Neuronal stem cell (in vitro differentiated cells): ENCODE data around the gene FARP1.
A peak's percentile ranks its signal among the peaks of the same experiment; 100 is the strongest.

ENCODE experiments used
- DNase-seq: peaks from one replicate; pipeline ENCODE4 v3.0.0-alpha.2; 2013; ENCODE audit warnings: low spot score
- H2AFZ ChIP-seq: one replicate; pipeline ENCODE4 v1.6.1; 2013; ENCODE audit warnings: mild to moderate bottlenecking, low read length, inconsistent platforms
- H2AK5ac ChIP-seq: 2 replicates; pipeline ENCODE4 v1.6.1; 2013; ENCODE audit warnings: low read depth, mild to moderate bottlenecking, inconsistent platforms, low read length, moderate library complexity, mixed read lengths
- H2BK120ac ChIP-seq: 2 replicates; pipeline ENCODE4 v1.6.1; 2013; ENCODE audit warnings: low read depth, mild to moderate bottlenecking, inconsistent platforms, low read length, moderate library complexity, mixed read lengths
- H2BK12ac ChIP-seq: one replicate; pipeline ENCODE4 v1.6.1; 2013; ENCODE audit warnings: low read length, inconsistent platforms
- H2BK15ac ChIP-seq: 2 replicates; pipeline ENCODE4 v1.6.1; 2013; ENCODE audit warnings: mild to moderate bottlenecking, low read length, inconsistent platforms, mixed read lengths
- H2BK5ac ChIP-seq: one replicate; pipeline ENCODE4 v1.6.1; 2013; ENCODE audit warnings: inconsistent platforms, mild to moderate bottlenecking, low read length, moderate library complexity
- H3K14ac ChIP-seq: one replicate; pipeline ENCODE4 v1.6.1; 2013; ENCODE audit warnings: low read length, inconsistent platforms
- H3K18ac ChIP-seq: 2 replicates; pipeline ENCODE4 v1.6.1; 2013; ENCODE audit warnings: low read length, inconsistent platforms
- H3K23ac ChIP-seq: 2 replicates; pipeline ENCODE4 v1.6.1; 2013; ENCODE audit warnings: low read depth, mild to moderate bottlenecking, mixed read lengths, low read length, inconsistent platforms; ENCODE audit not compliant: poor library complexity
- H3K27ac ChIP-seq: replicated peaks from 3 replicates; pipeline ENCODE4 v1.5.1; 2013; ENCODE audit warnings: low read length, inconsistent platforms
- H3K27me3 ChIP-seq, 3 experiments: 2 replicates each; pipeline ENCODE4 v1.6.1; 2013; ENCODE audit warnings: low read length in 3 of 3, mild to moderate bottlenecking in 2 of 3, inconsistent platforms in 1 of 3, low read depth in 1 of 3, mixed read lengths in 1 of 3, moderate library complexity in 1 of 3; ENCODE audit not compliant: control insufficient read depth in 3 of 3, insufficient read depth in 3 of 3
- H3K36me3 ChIP-seq, 2 donors: replicated peaks in 1 of 2; 2 replicates each; pipeline ENCODE4 v1.6.1; 2013; ENCODE audit warnings: low read length in 2 of 2; ENCODE audit not compliant: control insufficient read depth in 2 of 2, insufficient read depth in 2 of 2
- H3K4ac ChIP-seq: 2 replicates; pipeline ENCODE4 v1.6.1; 2013; ENCODE audit warnings: inconsistent platforms, mild to moderate bottlenecking, low read length, moderate library complexity
- H3K4me1 ChIP-seq, 2 donors: 1 replicate in 1 of 2; 2 replicates in 1 of 2; pipeline ENCODE4 v1.6.1; 2013; ENCODE audit warnings: low read length in 2 of 2, low read depth in 1 of 2; ENCODE audit not compliant: control insufficient read depth in 2 of 2, insufficient read depth in 1 of 2
- H3K4me2 ChIP-seq: one replicate; pipeline ENCODE4 v1.6.1; 2013; ENCODE audit warnings: mild to moderate bottlenecking, low read length, inconsistent platforms; ENCODE audit not compliant: insufficient read depth, poor library complexity, severe bottlenecking
- H3K4me3 ChIP-seq, 2 donors: 2 replicates each; pipeline ENCODE4 v1.5.1; 2013; ENCODE audit warnings: low read length in 2 of 2, mild to moderate bottlenecking in 2 of 2, inconsistent platforms in 1 of 2, moderate library complexity in 1 of 2
- H3K79me1 ChIP-seq: one replicate; pipeline ENCODE4 v1.6.1; 2013; ENCODE audit warnings: low read depth, mild to moderate bottlenecking, inconsistent platforms, low read length, moderate library complexity
- H3K9ac ChIP-seq: one replicate; pipeline ENCODE4 v1.6.1; 2013; ENCODE audit warnings: mild to moderate bottlenecking, low read depth, low read length, inconsistent platforms; ENCODE audit not compliant: poor library complexity
- H3K9me3 ChIP-seq, 2 donors: replicated peaks in 1 of 2; 2 replicates each; pipeline versions ENCODE3 to v1.6.1; 2013; ENCODE audit warnings: low read length in 2 of 2, mild to moderate bottlenecking in 2 of 2, inconsistent platforms in 1 of 2, low read depth in 1 of 2, mixed read lengths in 1 of 2, moderate library complexity in 1 of 2; ENCODE audit not compliant: control insufficient read depth in 2 of 2, insufficient read depth in 1 of 2
- H4K8ac ChIP-seq: one replicate; pipeline ENCODE4 v1.6.1; 2013; ENCODE audit warnings: low read depth, mild to moderate bottlenecking, inconsistent platforms, low read length, moderate library complexity
- H4K91ac ChIP-seq: one replicate; pipeline ENCODE4 v1.6.1; 2013; ENCODE audit warnings: low read length, low read depth, mild to moderate bottlenecking, inconsistent platforms; ENCODE audit not compliant: poor library complexity
- WGBS, 2 donors: extraction: QIAGEN DNeasy Blood & Tissue Kit; methylation state at CpG; one replicate each; pipeline ENCODE4 v1.1.7; 2013; ENCODE audit warnings: missing lambda C conversion rate in 2 of 2, mixed read lengths in 1 of 2; ENCODE audit not compliant: insufficient read length in 2 of 2, insufficient replicate concordance in 1 of 2; ENCODE audit errors: extremely low coverage in 2 of 2; 5-methylcytosine and 5-hydroxymethylcytosine counted together

FARP1 gene

DNA sequence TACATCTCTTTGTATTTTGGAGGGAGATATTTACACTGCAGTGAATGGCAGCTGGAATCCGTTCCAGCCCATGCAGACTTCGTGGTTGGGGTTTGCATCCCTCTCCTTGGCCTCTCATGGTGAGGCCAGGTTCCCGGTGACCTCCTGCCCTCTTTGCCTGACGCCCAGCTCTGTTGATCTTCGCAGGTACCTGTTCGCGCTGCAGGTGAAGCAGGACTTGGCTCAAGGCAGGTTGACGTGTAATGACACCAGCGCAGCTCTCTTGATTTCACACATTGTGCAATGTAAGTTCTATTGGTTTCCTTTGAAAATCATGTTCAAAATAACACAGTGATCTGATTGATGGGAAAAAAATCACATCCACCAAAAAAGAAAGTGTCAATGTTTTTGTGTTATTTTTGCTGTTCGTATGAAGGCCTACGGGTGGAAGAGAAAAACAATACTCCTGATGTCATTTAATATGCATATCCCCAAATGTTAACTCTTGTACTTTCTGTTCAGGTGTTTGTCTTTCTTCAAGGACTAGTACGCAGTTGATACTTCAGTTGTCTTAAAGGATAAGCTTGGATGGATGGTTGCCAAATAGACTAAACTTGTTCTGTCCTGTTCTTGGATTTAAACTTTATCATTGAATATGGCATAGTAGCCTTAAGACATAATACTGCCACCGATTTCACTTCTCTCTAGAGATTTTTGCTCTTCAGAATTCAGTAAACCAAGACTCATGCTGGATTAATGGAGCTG is 234.9 kb downstream of the FARP1 start:
- H2BK15ac ChIP-seq = no peak overlapping the region
- peak overlapping the region; percentile 13 for H3K18ac ChIP-seq
- no peak overlapping the region for H2AFZ ChIP-seq
- H3K36me3 ChIP-seq = peaks cover 1 to 39% of the 10 kb centered on the region in 2 donors
- no peak overlapping the region for H4K91ac ChIP-seq
- no peak overlapping the region for H2BK12ac ChIP-seq
- no peak overlapping the region for H2BK120ac ChIP-seq
- H3K9me3 ChIP-seq = peaks cover 2 to 16% of the 10 kb centered on the region in 2 donors
- H4K8ac ChIP-seq = no peak overlapping the region
- WGBS, 2 donors = no CpG with 5 or more reads among the region's 13 CpGs
- no peak overlapping the region for H3K4me2 ChIP-seq
- peak overlapping the region; percentile 70 for H3K4ac ChIP-seq
- H3K23ac ChIP-seq = no peak overlapping the region
- no peaks in the 10 kb centered on the region for H3K27me3 ChIP-seq
- peaks cover 0 to 1% of the 10 kb centered on the region in 2 donors for H3K4me1 ChIP-seq
- H3K14ac ChIP-seq = no peak overlapping the region
- H3K4me3 ChIP-seq = no peak overlapping the region
- no peak overlapping the region for H3K9ac ChIP-seq
- H2AK5ac ChIP-seq = no peak overlapping the region
- no peaks in the 10 kb centered on the region for H3K79me1 ChIP-seq
- H2BK5ac ChIP-seq = no peak overlapping the region
- no peak for DNase-seq
- peak overlapping the region; percentile 16 for H3K27ac ChIP-seq

- H4K91ac ChIP-seq = no peak overlapping the region
- no peak overlapping the region for H4K8ac ChIP-seq
- no peak overlapping the region for H2AK5ac ChIP-seq
- no peaks in the 10 kb centered on the region for H3K27me3 ChIP-seq
- no peak overlapping the region for H3K9ac ChIP-seq
- no peak overlapping the region for H2BK5ac ChIP-seq
- no peak overlapping the region for H3K4me3 ChIP-seq
- no peak overlapping the region for H3K23ac ChIP-seq
- H3K4me1 ChIP-seq = no peaks in the 10 kb centered on the region
- no peak overlapping the region for H3K18ac ChIP-seq
- no peak overlapping the region for H3K27ac ChIP-seq
- H2BK12ac ChIP-seq = no peak overlapping the region
- no peak overlapping the region for H2BK15ac ChIP-seq
- H3K14ac ChIP-seq = no peak overlapping the region
- H3K4me2 ChIP-seq = no peak overlapping the region
- peaks cover 26 to 84% of the 10 kb centered on the region in 2 donors for H3K36me3 ChIP-seq
- no peaks in the 10 kb centered on the region for H3K79me1 ChIP-seq
- DNase-seq = no peak
- no peak overlapping the region for H2BK120ac ChIP-seq
- no peak overlapping the region for H3K4ac ChIP-seq
- WGBS, 2 donors = no CpG with 5 or more reads among the region's 5 CpGs
- H2AFZ ChIP-seq = no peak overlapping the region
- H3K9me3 ChIP-seq = no peaks in the 10 kb centered on the region
Observed at GRCh38 chr13:98384739-98385138, 241.8 kb downstream of the FARP1 start.

GRCh38 chr13:98385606-98386005 is 242.7 kb downstream of the FARP1 start:
- H3K4me3 ChIP-seq = no peak overlapping the region
- DNase-seq = no peak
- peaks cover 31 to 91% of the 10 kb centered on the region in 2 donors for H3K36me3 ChIP-seq
- H3K4me1 ChIP-seq = no peaks in the 10 kb centered on the region
- no peaks in the 10 kb centered on the region for H3K9me3 ChIP-seq
- H2BK15ac ChIP-seq = no peak overlapping the region
- no peak overlapping the region for H3K4ac ChIP-seq
- H3K27ac ChIP-seq = no peak overlapping the region
- no peak overlapping the region for H2AFZ ChIP-seq
- WGBS, 2 donors = no CpG with 5 or more reads among the region's 10 CpGs
- no peak overlapping the region for H4K8ac ChIP-seq
- no peak overlapping the region for H2AK5ac ChIP-seq
- no peak overlapping the region for H3K14ac ChIP-seq
- no peak overlapping the region for H3K4me2 ChIP-seq
- H3K23ac ChIP-seq = no peak overlapping the region
- no peaks in the 10 kb centered on the region for H3K79me1 ChIP-seq
- no peak overlapping the region for H2BK12ac ChIP-seq
- H4K91ac ChIP-seq = no peak overlapping the region
- no peak overlapping the region for H3K9ac ChIP-seq
- no peak overlapping the region for H2BK5ac ChIP-seq
- H3K27me3 ChIP-seq = no peaks in the 10 kb centered on the region
- H3K18ac ChIP-seq = no peak overlapping the region
- H2BK120ac ChIP-seq = no peak overlapping the region

DNA sequence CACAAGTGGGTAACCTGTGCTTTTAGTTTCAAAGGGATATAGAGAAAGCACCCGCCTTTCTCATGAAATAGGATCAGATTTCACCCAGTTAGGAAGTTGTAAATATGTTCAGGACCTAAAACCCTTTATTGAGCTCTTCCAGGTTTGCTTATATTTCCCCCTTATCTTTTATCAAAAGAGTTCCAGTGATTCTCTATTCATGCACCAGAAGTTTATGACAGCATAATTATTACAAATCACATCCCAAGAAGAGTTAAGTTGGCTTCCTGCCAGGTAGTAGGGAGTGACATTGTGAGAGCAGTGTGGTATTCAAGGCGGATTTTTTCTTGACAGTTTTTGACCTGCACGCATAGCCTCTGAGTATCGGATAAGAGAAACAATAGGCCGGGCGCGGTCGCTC is 243.7 kb downstream of the FARP1 start:
- no peak overlapping the region for H2BK12ac ChIP-seq
- no CpG with 5 or more reads among the region's 8 CpGs for WGBS, 2 donors
- H3K27me3 ChIP-seq = no peaks in the 10 kb centered on the region
- no peak overlapping the region for H3K18ac ChIP-seq
- no peak overlapping the region for H2BK120ac ChIP-seq
- no peak overlapping the region for H4K8ac ChIP-seq
- no peak overlapping the region for H3K4ac ChIP-seq
- DNase-seq = no peak
- H3K79me1 ChIP-seq = no peaks in the 10 kb centered on the region
- no peaks in the 10 kb centered on the region for H3K4me1 ChIP-seq
- H2AK5ac ChIP-seq = no peak overlapping the region
- no peak overlapping the region for H3K27ac ChIP-seq
- H4K91ac ChIP-seq = no peak overlapping the region
- H3K4me3 ChIP-seq = no peak overlapping the region
- no peak overlapping the region for H3K14ac ChIP-seq
- H3K9ac ChIP-seq = no peak overlapping the region
- no peak overlapping the region for H2BK15ac ChIP-seq
- H3K23ac ChIP-seq = no peak overlapping the region
- H3K9me3 ChIP-seq = no peaks in the 10 kb centered on the region
- no peak overlapping the region for H2AFZ ChIP-seq
- no peak overlapping the region for H3K4me2 ChIP-seq
- H3K36me3 ChIP-seq = peaks cover 31 to 93% of the 10 kb centered on the region in 2 donors
- H2BK5ac ChIP-seq = no peak overlapping the region
